ENCODE results near the gene DHX16. TPM values are rescaled to one million over a fixed set of nuclear protein-coding genes. Genes with fewer than 3 reads are reported as not detected.

DHX16 gene
- total and polyA plus RNA-seq, 9 of the 15 experiments (the other 6 are each of a cell fraction or from before 2014, with no cell fraction given), result 14.6 to 66.1 (median 47.5) TPM

- peak; percentile 82 to 89 for TF ChIP-seq AFF1 (IDR thresholded peaks at IDR 0.05; ENCODE audit: low read depth in 1 of 2, partially characterized antibody in 2 of 2)
- no peak for TF ChIP-seq ID3 (CRISPR knock-in tag; IDR thresholded peaks at IDR 0.05)
- TF ChIP-seq ID3 (tag; IDR thresholded peaks at IDR 0.05), result no peak; the same call in 1 of the 2 replicates
- peak; percentile 51 for TF ChIP-seq TAF9B (IDR thresholded peaks at IDR 0.05; ENCODE audit: partially characterized antibody)
- no peak for TF ChIP-seq ZNF436 (CRISPR knock-in tag; IDR thresholded peaks at IDR 0.05)
- no peak for TF ChIP-seq TCF3 (CRISPR knock-in tag; IDR thresholded peaks at IDR 0.05)
- TF ChIP-seq ZNF408 (CRISPR knock-in tag; IDR thresholded peaks at IDR 0.05; ENCODE audit: low read depth), result no peak
- peak; percentile 18 to 58; a peak in 1 of 4 replicates for TF ChIP-seq ARNT (IDR thresholded peaks at IDR 0.05)
- no peak for TF ChIP-seq SPI1 (IDR thresholded peaks at IDR 0.05; ENCODE audit: borderline replicate concordance, low read depth, low read length)
- TF ChIP-seq ERF (CRISPR knock-in tag; IDR thresholded peaks at IDR 0.05), result peak; percentile 79; the same call in 1 of the 2 replicates
- TF ChIP-seq ZBTB2 (IDR thresholded peaks at IDR 0.05), result no peak
- TF ChIP-seq HMG20A (CRISPR knock-in tag; conservative IDR thresholded peaks at IDR 0.05), result 0 out of 2 replicates have a peak, but pooled peaks have one; percentile 23
- TF ChIP-seq ZNF609 (CRISPR knock-in tag; IDR thresholded peaks at IDR 0.05; ENCODE audit: borderline replicate concordance), result 0 out of 2 replicates have a peak, but pooled peaks have one; percentile 4
- TF ChIP-seq U2AF1 (optimal IDR thresholded peaks at IDR 0.05; ENCODE audit: low read depth, low read length), result peak; percentile 61
- peak; percentile 24; the same call in 1 of the 2 replicates for TF ChIP-seq NCOR1 (IDR thresholded peaks at IDR 0.05)
- 0 out of 2 replicates have a peak, but pooled peaks have one; percentile 41 for TF ChIP-seq NR2C1 (IDR thresholded peaks at IDR 0.05)
- no peak for TF ChIP-seq NR2C1 (tag; IDR thresholded peaks at IDR 0.05)
These were observed 57.4 kb downstream of the DHX16 start (continued) for GRCh38 chr6:30615219-30615957.

Data from K562 (cell line).